Neural progenitor cell (in vitro differentiated cells): Measurements from ENCODE around the gene TRIM47. TPM values are rescaled to one million over a fixed set of nuclear protein-coding genes. Genes with fewer than 3 reads are reported as not detected.

ENCODE experiments used
- DNase-seq: peaks from one replicate; pipeline ENCODE4 v3.0.0-alpha.2; 2016; ENCODE audit warnings: low spot score
- H2AFZ ChIP-seq: fragments of 200-600 bp; sonication (generic); replicated peaks from 2 replicates; pipeline ENCODE4 v1.6.1; 2016; ENCODE audit warnings: antibody characterized with exemption
- H3F3A ChIP-seq: fragments of 200-600 bp; sonication (generic); 2 replicates; pipeline ENCODE4 v1.6.1; 2016; ENCODE audit warnings: antibody characterized with exemption, low read depth
- H3K27ac ChIP-seq: fragments of 200-600 bp; sonication (generic); 2 replicates; pipeline ENCODE4 v1.5.1; 2016; ENCODE audit warnings: mild to moderate bottlenecking
- H3K27me3 ChIP-seq: fragments of 200-600 bp; sonication (generic); 2 replicates; pipeline ENCODE4 v1.6.1; 2016; ENCODE audit warnings: mild to moderate bottlenecking, moderate library complexity
- H3K36me3 ChIP-seq: fragments of 200-600 bp; sonication (generic); 2 replicates; pipeline ENCODE4 v1.5.1; 2016
- H3K4me1 ChIP-seq: fragments of 200-600 bp; sonication (generic); 2 replicates; pipeline ENCODE4 v1.6.1; 2016; ENCODE audit warnings: mixed run types
- H3K4me2 ChIP-seq: fragments of 200-600 bp; sonication (generic); 2 replicates; pipeline ENCODE4 v1.6.1; 2016
- H3K4me3 ChIP-seq: fragments of 200-600 bp; sonication (generic); 2 replicates; pipeline ENCODE4 v1.5.1; 2016
- H3K79me2 ChIP-seq: fragments of 200-600 bp; sonication (generic); 2 replicates; pipeline ENCODE4 v1.6.1; 2016; ENCODE audit warnings: low read depth
- H3K9ac ChIP-seq: fragments of 200-600 bp; sonication (generic); 2 replicates; pipeline ENCODE4 v1.6.1; 2016
- H3K9me3 ChIP-seq: fragments of 200-600 bp; sonication (generic); 2 replicates; pipeline ENCODE4 v1.5.1; 2016; ENCODE audit warnings: low read depth
- H4K20me1 ChIP-seq: fragments of 200-600 bp; sonication (generic); 2 replicates; pipeline ENCODE4 v1.6.1; 2016; ENCODE audit warnings: low read depth
- H3K27ac Mint-ChIP-seq: 3 replicates; pipeline ENCODE4 v1.8.0; 2021; ENCODE audit warnings: mixed read lengths
- H3K27me3 Mint-ChIP-seq: 2 replicates; pipeline ENCODE4 v1.8.0; 2022; ENCODE audit warnings: low read depth, mild to moderate bottlenecking, inconsistent platforms, moderate library complexity, mixed read lengths; ENCODE audit not compliant: insufficient read depth
- H3K36me3 Mint-ChIP-seq: 3 replicates; pipeline ENCODE4 v1.8.0; 2021; ENCODE audit warnings: mixed read lengths
- H3K4me1 Mint-ChIP-seq: 3 replicates; pipeline ENCODE4 v1.8.0; 2021; ENCODE audit warnings: mixed read lengths
- H3K4me3 Mint-ChIP-seq: 3 replicates; pipeline ENCODE4 v1.8.0; 2021; ENCODE audit warnings: mild to moderate bottlenecking, moderate library complexity, mixed read lengths
- H3K9me3 Mint-ChIP-seq: 3 replicates; pipeline ENCODE4 v1.8.0; 2020; ENCODE audit warnings: mixed read lengths
- CTCF ChIP-seq: fragments of 200-600 bp; sonication (generic); IDR thresholded peaks from 2 replicates; pipeline ENCODE4 v1.5.1; 2017; ENCODE audit warnings: antibody characterized with exemption, mild to moderate bottlenecking
- EZH2 ChIP-seq: fragments of 200-600 bp; sonication (generic); IDR thresholded peaks from 2 replicates; pipeline ENCODE4 v1.6.1; 2017; ENCODE audit warnings: antibody characterized with exemption, mild to moderate bottlenecking, moderate library complexity
- EZH2phosphoT487 ChIP-seq: fragments of 200-600 bp; sonication (generic); IDR thresholded peaks from 2 replicates; pipeline ENCODE4 v1.6.1; 2017; ENCODE audit warnings: antibody characterized with exemption
- total RNA-seq: library from RNA; depleted of rRNA; stranded (reverse); fragments of >200 nt; gene quantifications from 2 replicates; pipeline ENCODE4 v1.2.3, GENCODE V29; 2015; ENCODE audit warnings: low replicate concordance

The TRIM47 gene
- total RNA-seq, 1 donor from 2014 or later = 1.3 TPM

- H3K27ac ChIP-seq = no peak overlapping the region
- H3K4me3 ChIP-seq = no peak overlapping the region
- Mint-ChIP-seq H3K36me3 (peaks cover 5% of the 10 kb centered on the region), H3K9me3 (no peaks in the 10 kb centered on the region), H3K4me1 (peaks cover 6% of the 10 kb centered on the region), H3K4me3 (no peak overlapping the region), H3K27ac (no peak overlapping the region), H3K27me3 (peaks cover 2% of the 10 kb centered on the region)
- no peaks in the 10 kb centered on the region for H3K4me1 ChIP-seq
- no peaks in the 10 kb centered on the region for H3K36me3 ChIP-seq
- H3K9ac ChIP-seq = no peak overlapping the region
- H4K20me1 ChIP-seq = peaks cover 6% of the 10 kb centered on the region
- no peaks in the 10 kb centered on the region for H3K27me3 ChIP-seq
- H3K9me3 ChIP-seq = no peaks in the 10 kb centered on the region
- H3F3A ChIP-seq = peaks cover 20% of the 10 kb centered on the region
- TF ChIP-seq EZH2phosphoT487 (no peak), CTCF (no peak), EZH2 (no peak)
- H3K4me2 ChIP-seq = no peak overlapping the region
- H3K79me2 ChIP-seq = no peaks in the 10 kb centered on the region
- no peak overlapping the region for H2AFZ ChIP-seq
- DNase-seq = no peak
Measured at GRCh38 chr17:75846692-75847613, 31.4 kb downstream of the TRIM47 start.

- peaks cover 2% of the 10 kb centered on the region for H3K27me3 Mint-ChIP-seq
- no peak overlapping the region for H2AFZ ChIP-seq
- no peak overlapping the region for H3K4me3 ChIP-seq
- no peak for DNase-seq
- H3K4me2 ChIP-seq = no peak overlapping the region
- H3K27ac Mint-ChIP-seq = peak overlapping the region; percentile 53
- H3K4me3 Mint-ChIP-seq = no peak overlapping the region
- H3K79me2 ChIP-seq = no peaks in the 10 kb centered on the region
- no peaks in the 10 kb centered on the region for H3K9me3 Mint-ChIP-seq
- peaks cover 6% of the 10 kb centered on the region for H3K4me1 Mint-ChIP-seq
- no peak overlapping the region for H3K27ac ChIP-seq
- peaks cover 3% of the 10 kb centered on the region for H3K36me3 Mint-ChIP-seq
- H3F3A ChIP-seq = peaks cover 20% of the 10 kb centered on the region
- no peak overlapping the region for H3K9ac ChIP-seq
- no peaks in the 10 kb centered on the region for H3K4me1 ChIP-seq
- no peaks in the 10 kb centered on the region for H3K36me3 ChIP-seq
- H3K27me3 ChIP-seq = no peaks in the 10 kb centered on the region
- TF ChIP-seq CTCF = no peak
- no peak for TF ChIP-seq EZH2
- TF ChIP-seq EZH2phosphoT487 = no peak
- H3K9me3 ChIP-seq = no peaks in the 10 kb centered on the region
- H4K20me1 ChIP-seq = peaks cover 6% of the 10 kb centered on the region
Measured at GRCh38 chr17:75845933-75846691, 32.3 kb downstream of the TRIM47 start.

GRCh38 chr17:75845058-75845711, 33.2 kb downstream of the TRIM47 start:
- no peak overlapping the region for H2AFZ ChIP-seq
- H3K4me2 ChIP-seq = no peak overlapping the region
- Mint-ChIP-seq H3K27me3 (peaks cover 2% of the 10 kb centered on the region), H3K27ac (peak overlapping the region; percentile 37), H3K4me3 (no peak overlapping the region), H3K9me3 (no peaks in the 10 kb centered on the region), H3K36me3 (peaks cover 3% of the 10 kb centered on the region), H3K4me1 (peaks cover 6% of the 10 kb centered on the region)
- peak; percentile 84 for DNase-seq
- no peak overlapping the region for H3K4me3 ChIP-seq
- no peaks in the 10 kb centered on the region for H3K79me2 ChIP-seq
- peaks cover 20% of the 10 kb centered on the region for H3F3A ChIP-seq
- H3K27ac ChIP-seq = no peak overlapping the region
- no peaks in the 10 kb centered on the region for H3K36me3 ChIP-seq
- no peak for TF ChIP-seq EZH2
- TF ChIP-seq CTCF = peak; percentile 66
- no peak overlapping the region for H3K9ac ChIP-seq
- no peaks in the 10 kb centered on the region for H3K27me3 ChIP-seq
- peaks cover 6% of the 10 kb centered on the region for H4K20me1 ChIP-seq
- no peaks in the 10 kb centered on the region for H3K4me1 ChIP-seq
- no peaks in the 10 kb centered on the region for H3K9me3 ChIP-seq
